Stomach (tissue), 4 donors: ENCODE results near the gene RAB3C.

ENCODE experiments used
- POLR2AphosphoS5 ChIP-seq, 3 donors: sonication (generic); formaldehyde crosslinking; IDR thresholded peaks; one replicate each; pipeline ENCODE4 v1.6.1; 2016; ENCODE audit warnings: antibody characterized with exemption in 3 of 3
- TF ChIP-seq, protein P1 (sequence below), 7 experiments: fragments of 450-650 bp in 4 of 7; fragments of 200-600 bp in 3 of 7; sonication (generic) in 3 of 7; IDR thresholded peaks; one replicate each; pipeline ENCODE4 v1.5.1; 2016 to 2019; ENCODE audit warnings: antibody characterized with exemption in 7 of 7, control low read depth in 2 of 7, mild to moderate bottlenecking in 1 of 7

DNA sequence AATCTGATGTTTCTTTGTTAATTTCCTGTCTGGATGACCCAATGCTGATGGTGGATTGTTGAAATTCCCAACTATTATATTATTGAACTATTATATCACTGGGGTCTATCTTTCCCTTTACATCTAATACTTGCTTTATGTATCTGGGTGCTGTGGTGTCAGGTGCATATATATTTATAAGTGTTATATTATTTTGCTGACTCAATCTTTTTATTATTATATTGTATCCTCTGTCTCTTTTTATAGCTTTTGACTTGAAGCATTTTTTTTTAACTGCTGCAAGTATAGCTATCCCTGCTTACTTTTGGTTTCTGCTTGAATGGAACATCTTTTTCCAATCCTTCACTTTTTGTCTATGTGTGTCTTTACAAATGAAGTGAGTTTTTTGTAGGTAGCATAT, 255.9 kb downstream of the RAB3C start:
- TF ChIP-seq, protein P1, sequence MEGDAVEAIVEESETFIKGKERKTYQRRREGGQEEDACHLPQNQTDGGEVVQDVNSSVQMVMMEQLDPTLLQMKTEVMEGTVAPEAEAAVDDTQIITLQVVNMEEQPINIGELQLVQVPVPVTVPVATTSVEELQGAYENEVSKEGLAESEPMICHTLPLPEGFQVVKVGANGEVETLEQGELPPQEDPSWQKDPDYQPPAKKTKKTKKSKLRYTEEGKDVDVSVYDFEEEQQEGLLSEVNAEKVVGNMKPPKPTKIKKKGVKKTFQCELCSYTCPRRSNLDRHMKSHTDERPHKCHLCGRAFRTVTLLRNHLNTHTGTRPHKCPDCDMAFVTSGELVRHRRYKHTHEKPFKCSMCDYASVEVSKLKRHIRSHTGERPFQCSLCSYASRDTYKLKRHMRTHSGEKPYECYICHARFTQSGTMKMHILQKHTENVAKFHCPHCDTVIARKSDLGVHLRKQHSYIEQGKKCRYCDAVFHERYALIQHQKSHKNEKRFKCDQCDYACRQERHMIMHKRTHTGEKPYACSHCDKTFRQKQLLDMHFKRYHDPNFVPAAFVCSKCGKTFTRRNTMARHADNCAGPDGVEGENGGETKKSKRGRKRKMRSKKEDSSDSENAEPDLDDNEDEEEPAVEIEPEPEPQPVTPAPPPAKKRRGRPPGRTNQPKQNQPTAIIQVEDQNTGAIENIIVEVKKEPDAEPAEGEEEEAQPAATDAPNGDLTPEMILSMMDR (IDR thresholded peaks at IDR 0.05) = no peak
- no peak for TF ChIP-seq POLR2AphosphoS5 (IDR thresholded peaks at IDR 0.05)
